Immature natural killer cell (primary cell): Measurements from ENCODE around the gene ITPKC. TPM values are rescaled to one million over a fixed set of nuclear protein-coding genes. Genes with fewer than 3 reads are reported as not detected.

Experiments used
- DNase-seq, 3 donors: peaks; one replicate each; pipeline ENCODE4 v3.0.0; 2022; ENCODE audit warnings: mixed read lengths in 1 of 3
- H3K27ac Mint-ChIP-seq, 6 donors: one replicate each; pipeline ENCODE4 v1.8.0; 2020; ENCODE audit warnings: mixed read lengths in 6 of 6, mild to moderate bottlenecking in 5 of 6, inconsistent platforms in 4 of 6, moderate library complexity in 3 of 6
- H3K27me3 Mint-ChIP-seq, 3 donors: one replicate each; pipeline ENCODE4 v1.8.0; 2020 to 2021; ENCODE audit warnings: low read depth in 3 of 3, mild to moderate bottlenecking in 3 of 3, mixed read lengths in 3 of 3, moderate library complexity in 3 of 3, inconsistent platforms in 1 of 3
- H3K36me3 Mint-ChIP-seq, 3 donors: one replicate each; pipeline ENCODE4 v1.8.0; 2020; ENCODE audit warnings: mixed read lengths in 3 of 3, inconsistent platforms in 2 of 3, mild to moderate bottlenecking in 2 of 3
- H3K4me1 Mint-ChIP-seq, 2 donors: one replicate each; pipeline ENCODE4 v1.8.0; 2020; ENCODE audit warnings: inconsistent platforms in 2 of 2, mild to moderate bottlenecking in 2 of 2, mixed read lengths in 2 of 2, moderate library complexity in 1 of 2
- H3K4me3 Mint-ChIP-seq, 5 donors: one replicate each; pipeline ENCODE4 v1.8.0; 2020; ENCODE audit warnings: mild to moderate bottlenecking in 5 of 5, mixed read lengths in 5 of 5, inconsistent platforms in 3 of 5, moderate library complexity in 3 of 5
- H3K9me3 Mint-ChIP-seq, 6 donors: one replicate each; pipeline ENCODE4 v1.8.0; 2020; ENCODE audit warnings: mild to moderate bottlenecking in 6 of 6, mixed read lengths in 6 of 6, inconsistent platforms in 4 of 6, moderate library complexity in 3 of 6
- polyA plus RNA-seq, 3 donors: library from polyadenylated mRNA; unstranded; fragments of 300-500 nt; fragmentation: Illumina TruSeq; gene quantifications; one replicate each; pipeline ENCODE4 v1.2.3, GENCODE V29; 2021

Gene ITPKC
- 1 to 10 TPM; 3.8 to 8.1 (median 4.5) TPM for polyA plus RNA-seq

DNA sequence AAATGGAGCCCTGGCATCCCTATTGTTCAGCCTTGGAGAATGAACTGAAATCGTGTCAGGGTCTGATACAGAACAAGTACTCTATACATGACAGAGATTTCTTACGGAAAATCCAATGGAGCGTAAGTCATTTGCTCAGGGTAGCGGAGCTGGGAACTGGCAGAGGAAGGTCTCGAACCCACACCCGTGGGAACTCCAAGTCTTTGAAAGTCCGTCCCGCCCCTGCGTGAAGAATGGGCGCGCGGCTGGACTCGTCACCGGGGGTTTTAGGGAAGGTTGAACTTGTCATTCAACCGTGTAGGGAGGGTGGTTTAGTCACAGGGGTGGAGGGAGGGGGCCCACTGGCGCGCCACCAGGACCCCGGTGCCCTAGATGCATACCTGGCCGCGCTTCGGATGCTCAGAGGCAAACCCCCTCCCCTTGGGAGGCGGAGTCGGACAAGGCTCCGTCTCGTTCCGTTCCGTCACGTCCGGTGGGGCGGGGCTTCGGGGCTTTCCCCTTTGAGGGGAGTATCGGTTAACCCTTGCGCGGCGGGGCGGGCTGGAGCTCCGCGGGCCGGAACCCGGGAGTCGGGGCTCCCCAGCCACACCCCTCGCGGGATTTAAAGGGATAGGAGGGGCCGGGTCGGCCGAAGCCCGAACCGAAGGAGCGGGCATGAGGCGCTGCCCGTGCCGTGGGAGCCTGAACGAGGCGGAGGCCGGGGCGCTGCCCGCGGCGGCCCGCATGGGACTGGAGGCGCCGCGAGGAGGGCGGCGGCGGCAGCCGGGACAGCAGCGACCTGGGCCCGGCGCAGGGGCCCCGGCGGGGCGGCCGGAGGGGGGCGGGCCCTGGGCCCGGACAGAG is at the start of gene ITPKC, which contains the start of gene COQ8B:
Gene ITPKC (plus strand): TSS at position 631 of the 843 bp plus-strand sequence. CDS start 24 bp downstream, at position 655.
Gene COQ8B (minus strand): TSS at position 405 of the 843 bp plus-strand sequence. CDS start 2,254 bp downstream, outside the sequence.
- peak within 1 kb of the TSS; percentile 97 to 99 (median 98) for H3K27ac Mint-ChIP-seq
- H3K36me3 Mint-ChIP-seq, result peaks cover under 1 to 13% (median under 1%) of the 10 kb centered on the region in 3 donors
- peak; percentile 98 to 99 (median 98) for DNase-seq
- peaks cover 72 to 74% of the 10 kb centered on the region in 2 donors for H3K4me1 Mint-ChIP-seq
- H3K4me3 Mint-ChIP-seq, result peak within 1 kb of the TSS; percentile 86 to 93 (median 91)
- no peaks in the 10 kb centered on the region for H3K9me3 Mint-ChIP-seq
- H3K27me3 Mint-ChIP-seq, result peaks cover 10 to 24% (median 16%) of the 10 kb centered on the region in 3 donors

DNA sequence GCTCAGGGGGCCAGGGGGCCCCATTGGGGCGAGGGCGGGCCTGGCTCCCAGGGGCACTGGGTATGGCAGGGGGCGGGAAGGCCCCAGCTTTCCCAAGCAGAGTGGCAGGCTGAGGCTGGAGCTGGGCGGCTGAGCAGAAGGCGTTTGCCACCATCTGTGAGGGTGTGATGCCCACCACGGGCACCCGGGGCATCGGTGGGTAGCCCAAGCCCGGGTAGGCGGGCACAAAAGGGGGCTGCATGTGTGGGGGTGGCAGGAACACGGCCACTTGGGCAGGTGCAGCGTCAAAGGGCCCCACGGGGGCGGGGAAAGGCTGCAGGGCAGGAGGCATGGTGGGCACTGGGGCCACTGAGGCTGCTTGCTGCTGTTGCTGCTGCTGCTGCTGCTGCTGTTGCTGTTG is 49.3 kb upstream of the ITPKC start:
- Mint-ChIP-seq H3K4me3 (no peak overlapping the region), H3K27me3 (peaks cover 0 to 3% (median 3%) of the 10 kb centered on the region in 3 donors), H3K9me3 (peaks cover 0 to 2% (median 0%) of the 10 kb centered on the region in 6 donors), H3K36me3 (peaks cover 13 to 27% (median 13%) of the 10 kb centered on the region in 3 donors), H3K27ac (no peak overlapping the region), H3K4me1 (peaks cover 8 to 11% of the 10 kb centered on the region in 2 donors)
- no peak for DNase-seq

DNA sequence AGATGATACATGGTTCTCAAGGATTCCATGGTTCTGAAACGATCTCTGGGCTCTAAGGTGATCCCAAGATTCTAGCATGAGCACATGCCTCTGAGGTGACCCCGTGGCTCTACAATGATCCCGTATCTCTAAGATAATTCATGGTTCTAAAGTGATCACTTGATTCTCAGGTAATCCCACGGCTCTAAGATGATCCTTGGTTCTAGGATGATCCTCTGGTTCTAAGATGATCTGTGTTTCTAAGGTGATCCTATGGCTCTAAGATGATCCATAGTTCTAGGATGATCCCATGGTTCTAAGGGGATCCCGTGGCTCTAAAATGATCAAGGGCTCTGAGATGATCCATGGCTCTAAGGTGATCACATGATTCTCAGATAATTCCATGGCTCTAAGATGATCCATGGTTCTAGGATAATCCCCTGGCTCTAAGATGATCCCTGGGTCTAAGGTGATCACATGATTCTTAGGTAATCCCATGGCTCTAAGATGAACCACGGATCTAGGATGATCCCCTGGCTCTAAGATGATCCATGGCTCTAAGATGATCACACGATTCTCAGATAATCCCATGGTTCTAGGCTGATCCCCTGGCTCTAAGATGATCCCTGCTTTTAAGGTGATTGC is 47.8 kb upstream of the ITPKC start:
- Mint-ChIP-seq H3K4me1 (peaks cover 0 to 2% of the 10 kb centered on the region in 2 donors), H3K9me3 (peaks cover 0 to 2% (median 0%) of the 10 kb centered on the region in 6 donors), H3K27ac (no peak overlapping the region), H3K27me3 (peaks cover 0 to 2% (median 0%) of the 10 kb centered on the region in 3 donors), H3K36me3 (peaks cover 13 to 27% (median 13%) of the 10 kb centered on the region in 3 donors), H3K4me3 (no peak overlapping the region)
- DNase-seq, result no peak

DNA sequence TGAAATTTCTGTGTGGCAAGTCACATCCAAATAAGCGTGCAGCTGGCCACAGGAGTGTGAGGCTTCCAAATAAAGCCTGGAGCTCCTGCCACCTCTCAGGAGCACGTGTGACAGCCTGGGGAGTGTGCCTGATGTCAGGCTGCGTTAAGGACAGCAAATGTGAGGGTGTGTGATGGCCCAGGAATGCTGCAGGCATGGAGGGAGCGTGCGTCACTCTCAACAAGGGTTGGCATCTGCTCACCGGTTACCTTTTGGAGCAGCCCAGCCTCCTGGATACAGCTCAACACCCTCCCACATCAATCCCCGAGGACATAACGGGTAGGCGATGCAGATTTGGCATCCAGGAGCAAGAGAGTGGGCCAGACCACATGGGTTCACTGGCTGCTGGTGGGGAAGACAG is 45.5 kb upstream of the ITPKC start:
- DNase-seq, result no peak
- H3K4me1 Mint-ChIP-seq, result peaks cover 0 to 4% of the 10 kb centered on the region in 2 donors
- H3K36me3 Mint-ChIP-seq, result peaks cover 13 to 30% (median 13%) of the 10 kb centered on the region in 3 donors
- peaks cover 0 to 2% (median 1%) of the 10 kb centered on the region in 3 donors for H3K27me3 Mint-ChIP-seq
- no peak overlapping the region for H3K4me3 Mint-ChIP-seq
- H3K9me3 Mint-ChIP-seq, result peaks cover 0 to 2% (median 0%) of the 10 kb centered on the region in 6 donors
- H3K27ac Mint-ChIP-seq, result peak overlapping the region in 1 of 6 donors; percentile 5

DNA sequence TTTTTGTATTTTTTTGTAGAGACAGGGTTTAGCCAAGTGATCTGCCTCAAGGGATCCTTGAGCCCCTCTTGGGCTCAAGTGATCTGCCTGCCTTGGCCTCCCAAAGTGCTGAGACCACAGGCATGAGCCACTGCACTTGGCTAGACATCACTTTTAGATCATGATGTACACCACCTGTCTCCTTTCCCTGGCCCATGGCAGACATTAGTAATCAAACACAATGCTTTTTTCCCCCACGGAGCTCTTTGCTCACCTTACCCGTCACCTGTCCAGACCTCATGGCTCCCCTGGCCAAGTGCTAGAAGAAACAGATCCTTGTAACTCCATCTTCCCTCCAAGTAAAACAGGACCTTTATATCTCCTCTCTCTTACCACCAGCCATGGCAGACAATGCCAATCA is 44.9 kb upstream of the ITPKC start:
- no peak overlapping the region for H3K27ac Mint-ChIP-seq
- H3K4me1 Mint-ChIP-seq, result peaks cover 0 to 4% of the 10 kb centered on the region in 2 donors
- H3K27me3 Mint-ChIP-seq, result peaks cover 0 to 1% (median under 1%) of the 10 kb centered on the region in 3 donors
- no peak for DNase-seq
- H3K9me3 Mint-ChIP-seq, result peaks cover 0 to 2% (median 0%) of the 10 kb centered on the region in 6 donors
- peaks cover 13 to 30% (median 13%) of the 10 kb centered on the region in 3 donors for H3K36me3 Mint-ChIP-seq
- H3K4me3 Mint-ChIP-seq, result no peak overlapping the region

DNA sequence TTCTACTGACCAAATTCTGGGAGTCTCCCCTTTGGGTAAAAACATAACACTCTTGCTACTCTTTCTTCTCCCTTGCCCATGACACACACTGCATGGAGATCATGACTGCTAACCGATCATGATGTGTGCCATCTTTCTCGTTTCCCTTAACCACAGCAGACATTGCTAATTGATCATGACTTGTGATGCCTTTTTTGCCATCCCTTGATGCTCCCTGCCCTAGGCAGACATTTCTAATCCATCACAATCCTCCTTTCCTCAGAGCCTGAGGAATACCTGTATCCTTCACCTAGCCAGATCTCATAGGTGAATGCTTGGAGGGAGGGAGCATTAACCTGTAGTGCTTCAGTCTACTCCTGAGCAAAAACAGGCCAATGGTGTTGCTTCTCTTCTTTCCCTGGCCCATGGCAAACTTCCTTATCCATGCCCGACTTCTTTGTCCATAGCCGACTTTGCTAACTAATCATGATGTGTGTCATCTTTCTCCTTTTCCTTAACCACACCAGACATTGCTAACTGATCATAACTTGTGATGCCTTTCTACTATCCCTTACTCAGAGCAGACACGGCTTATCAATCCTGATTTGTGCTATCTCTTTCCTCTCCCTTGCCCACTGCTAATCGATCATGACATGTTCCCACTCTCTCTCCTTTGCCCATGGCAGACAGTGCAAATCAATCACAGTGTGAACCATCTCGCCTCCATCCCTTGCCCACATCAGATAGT is 44.2 kb upstream of the ITPKC start:
- no peak overlapping the region for H3K27ac Mint-ChIP-seq
- no peak for DNase-seq
- H3K4me3 Mint-ChIP-seq, result no peak overlapping the region
- peaks cover 0 to 2% (median 0%) of the 10 kb centered on the region in 6 donors for H3K9me3 Mint-ChIP-seq
- H3K4me1 Mint-ChIP-seq, result peaks cover 0 to 4% of the 10 kb centered on the region in 2 donors
- peaks cover 0 to 1% (median 0%) of the 10 kb centered on the region in 3 donors for H3K27me3 Mint-ChIP-seq
- H3K36me3 Mint-ChIP-seq, result peaks cover 13 to 33% (median 16%) of the 10 kb centered on the region in 3 donors

DNA sequence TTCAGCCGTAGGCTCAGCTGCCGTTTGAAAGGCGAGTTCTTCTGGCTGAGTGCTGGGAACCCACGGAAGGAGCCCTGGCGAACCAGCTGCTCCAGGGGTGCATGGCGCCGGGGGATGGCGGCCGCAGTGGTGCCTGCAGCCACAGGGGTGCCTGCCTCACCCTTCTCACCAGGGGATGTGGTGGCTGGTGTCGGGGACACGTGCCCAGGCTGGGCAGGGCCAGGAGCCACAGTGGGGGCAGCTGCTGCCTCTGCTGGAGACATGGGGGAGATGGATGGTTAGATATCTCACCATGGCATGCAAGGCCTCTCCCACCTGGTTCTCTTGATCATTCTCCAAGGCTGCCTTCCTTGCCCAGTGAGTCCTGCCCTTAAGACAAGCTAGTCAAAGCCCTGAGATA is 43.5 kb upstream of the ITPKC start:
- peak; percentile 75 to 84 (median 75) for DNase-seq
- no peak overlapping the region for H3K4me3 Mint-ChIP-seq
- H3K27me3 Mint-ChIP-seq, result peaks cover 0 to 1% (median 0%) of the 10 kb centered on the region in 3 donors
- peaks cover 0 to 2% (median 0%) of the 10 kb centered on the region in 6 donors for H3K9me3 Mint-ChIP-seq
- H3K27ac Mint-ChIP-seq, result no peak overlapping the region
- peaks cover 0 to 4% of the 10 kb centered on the region in 2 donors for H3K4me1 Mint-ChIP-seq
- H3K36me3 Mint-ChIP-seq, result peaks cover 13 to 35% (median 19%) of the 10 kb centered on the region in 3 donors

DNA sequence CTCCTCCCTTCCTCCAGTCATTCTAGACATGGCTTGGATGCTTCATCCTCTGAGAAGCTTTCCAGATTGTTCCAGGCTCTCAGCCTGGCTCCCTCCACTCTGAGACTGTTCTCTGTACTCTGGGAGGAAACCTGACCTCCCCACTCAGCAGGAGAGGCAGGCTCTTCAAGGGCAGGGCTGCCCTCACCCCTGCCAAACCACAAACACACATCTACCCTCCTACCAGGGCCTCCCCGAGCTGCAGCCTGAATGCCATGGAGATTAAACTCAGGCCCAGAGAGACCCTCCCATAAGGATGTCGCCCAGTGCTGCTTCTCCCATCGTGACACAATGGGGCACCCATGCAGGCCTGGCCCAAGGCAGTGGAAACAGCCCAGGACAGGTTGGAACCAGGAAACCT is 42.6 kb upstream of the ITPKC start:
- H3K36me3 Mint-ChIP-seq, result peaks cover 8 to 30% (median 18%) of the 10 kb centered on the region in 3 donors
- DNase-seq, result peak in 2 of 3 donors; percentile 15 to 36
- H3K27ac Mint-ChIP-seq, result no peak overlapping the region
- peaks cover 0 to 4% of the 10 kb centered on the region in 2 donors for H3K4me1 Mint-ChIP-seq
- H3K27me3 Mint-ChIP-seq, result peaks cover 0 to 1% (median 0%) of the 10 kb centered on the region in 3 donors
- no peak overlapping the region for H3K4me3 Mint-ChIP-seq
- peaks cover 0 to 2% (median 0%) of the 10 kb centered on the region in 6 donors for H3K9me3 Mint-ChIP-seq

DNA sequence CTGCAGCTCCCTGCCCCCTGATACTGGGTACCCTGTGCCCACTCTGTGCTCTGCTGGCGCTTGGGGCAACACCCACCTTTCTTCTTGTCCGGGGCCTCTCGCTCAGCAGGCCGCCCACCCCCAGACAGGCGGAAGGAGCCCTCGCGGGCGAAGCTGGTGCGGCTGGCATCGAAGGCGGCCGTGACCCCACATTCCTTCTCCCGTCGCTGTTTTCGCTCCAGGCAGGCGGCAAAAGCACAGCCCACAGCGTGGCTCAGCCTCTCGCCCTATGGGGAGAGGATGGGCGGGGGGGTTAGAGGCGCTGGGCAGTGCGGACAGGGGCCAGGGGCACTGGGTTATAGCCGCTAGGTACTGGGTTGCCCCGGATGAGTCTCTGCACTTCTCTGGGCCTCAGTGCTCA is 39.8 kb upstream of the ITPKC start:
- H3K27ac Mint-ChIP-seq, result no peak overlapping the region
- H3K4me3 Mint-ChIP-seq, result no peak overlapping the region
- peaks cover 0 to 16% (median 16%) of the 10 kb centered on the region in 3 donors for H3K36me3 Mint-ChIP-seq
- H3K9me3 Mint-ChIP-seq, result no peaks in the 10 kb centered on the region
- DNase-seq, result no peak
- H3K27me3 Mint-ChIP-seq, result peaks cover 0 to 1% (median 0%) of the 10 kb centered on the region in 3 donors
- peaks cover 0 to 1% of the 10 kb centered on the region in 2 donors for H3K4me1 Mint-ChIP-seq

DNA sequence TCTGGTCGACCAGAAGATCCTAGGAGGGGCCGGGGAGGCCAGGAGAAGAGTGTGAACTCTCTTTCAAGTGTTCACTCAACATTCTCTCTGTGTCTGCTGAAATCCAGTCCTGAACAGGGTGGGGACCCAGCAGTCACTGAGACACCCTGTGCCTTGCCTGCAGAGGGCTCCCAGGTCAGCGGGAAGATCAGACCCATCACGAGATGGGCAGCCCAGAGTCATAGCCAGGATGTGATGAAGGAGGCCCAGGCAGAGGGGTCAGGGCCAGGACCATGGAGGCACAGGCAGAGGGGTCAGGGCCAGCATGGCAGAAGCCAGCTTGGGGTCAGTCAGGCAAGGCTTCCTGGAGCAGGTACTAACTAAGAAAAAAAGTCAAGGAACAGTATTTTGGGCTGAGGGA is 35.9 kb upstream of the ITPKC start:
- no peak for DNase-seq
- peaks cover 0 to 3% (median 2%) of the 10 kb centered on the region in 3 donors for H3K27me3 Mint-ChIP-seq
- no peaks in the 10 kb centered on the region for H3K9me3 Mint-ChIP-seq
- no peak overlapping the region for H3K4me3 Mint-ChIP-seq
- H3K4me1 Mint-ChIP-seq, result peaks cover 0 to 5% of the 10 kb centered on the region in 2 donors
- H3K36me3 Mint-ChIP-seq, result peaks cover 4 to 23% (median 21%) of the 10 kb centered on the region in 3 donors
- no peak overlapping the region for H3K27ac Mint-ChIP-seq

DNA sequence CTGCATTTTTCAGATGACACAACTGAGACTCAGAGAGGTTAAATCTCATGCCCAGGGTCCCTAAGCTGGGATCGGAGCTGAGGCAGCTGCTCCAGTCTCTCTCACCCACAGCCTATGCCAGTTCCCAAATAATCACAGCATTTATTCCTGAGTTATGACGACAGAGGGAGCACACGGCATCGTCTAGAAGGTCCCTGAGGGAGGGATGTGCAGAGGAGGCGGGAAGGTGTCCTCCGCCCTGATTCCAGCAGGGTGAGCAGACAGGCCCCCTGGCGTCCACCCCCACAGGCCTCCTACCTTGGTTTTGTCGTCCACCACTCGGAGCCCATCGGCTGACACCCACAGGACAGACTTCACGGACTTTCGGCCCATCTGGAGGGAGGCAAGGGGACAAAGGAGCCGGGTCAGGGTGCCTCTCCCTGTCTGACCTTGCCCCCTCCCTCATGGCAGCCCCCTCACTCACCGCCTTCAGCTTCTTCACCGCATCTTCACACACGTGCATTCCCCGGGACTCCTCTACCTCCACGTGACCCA is 34.4 kb upstream of the ITPKC start:
- H3K9me3 Mint-ChIP-seq, result no peaks in the 10 kb centered on the region
- H3K36me3 Mint-ChIP-seq, result peaks cover 4 to 21% (median 20%) of the 10 kb centered on the region in 3 donors
- no peak overlapping the region for H3K27ac Mint-ChIP-seq
- DNase-seq, result no peak
- peaks cover 0 to 3% (median 2%) of the 10 kb centered on the region in 3 donors for H3K27me3 Mint-ChIP-seq
- H3K4me1 Mint-ChIP-seq, result peaks cover 0 to 8% of the 10 kb centered on the region in 2 donors
- no peak overlapping the region for H3K4me3 Mint-ChIP-seq

DNA sequence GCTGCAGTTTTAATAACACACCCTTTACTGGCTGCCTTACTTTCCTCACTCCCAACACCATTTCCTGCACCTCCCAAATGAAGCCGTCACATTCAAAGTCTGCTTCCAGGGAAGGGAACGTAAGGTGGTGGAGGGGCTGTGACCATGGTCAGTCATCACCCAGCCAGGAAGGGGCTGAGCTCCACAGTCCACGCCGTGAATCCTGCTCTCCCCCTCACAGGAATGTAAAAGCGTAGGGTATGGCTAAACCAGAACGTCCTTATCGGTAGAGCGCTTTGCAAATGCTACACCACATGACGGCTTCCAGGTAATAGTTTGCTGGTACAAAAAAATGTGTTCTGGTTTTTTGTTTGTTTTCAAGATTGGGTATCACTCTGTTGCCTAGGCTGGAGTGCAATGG is 33.5 kb upstream of the ITPKC start:
- Mint-ChIP-seq H3K4me3 (no peak overlapping the region), H3K4me1 (peaks cover 0 to 8% of the 10 kb centered on the region in 2 donors), H3K36me3 (peaks cover 4 to 16% (median 15%) of the 10 kb centered on the region in 3 donors), H3K9me3 (no peaks in the 10 kb centered on the region), H3K27ac (peak overlapping the region in 1 of 6 donors; percentile 46), H3K27me3 (peaks cover 0 to 3% (median 2%) of the 10 kb centered on the region in 3 donors)
- no peak for DNase-seq

DNA sequence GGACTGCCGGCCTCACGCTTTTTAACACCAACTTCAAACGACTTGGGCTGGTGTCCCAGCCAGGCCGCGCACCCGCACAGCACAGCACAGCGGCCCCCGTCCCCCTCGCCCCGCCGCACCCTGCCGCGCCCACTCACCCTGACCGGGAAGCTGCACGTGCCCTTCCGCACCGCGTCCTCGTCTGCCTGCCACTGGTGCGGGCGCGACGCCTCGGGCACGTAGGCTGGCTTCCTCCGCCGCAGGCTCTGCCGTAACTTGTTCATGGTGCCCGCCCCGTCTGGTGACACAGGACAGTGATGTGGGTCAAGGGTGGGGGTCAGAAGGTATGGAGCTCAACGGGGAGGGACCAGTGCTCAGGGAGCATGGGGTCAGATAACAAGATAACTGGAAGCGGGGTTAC is 32.6 kb upstream of the ITPKC start:
- H3K9me3 Mint-ChIP-seq, result no peaks in the 10 kb centered on the region
- H3K4me3 Mint-ChIP-seq, result no peak overlapping the region
- no peak overlapping the region for H3K27ac Mint-ChIP-seq
- H3K27me3 Mint-ChIP-seq, result peaks cover 0 to 3% (median 2%) of the 10 kb centered on the region in 3 donors
- H3K4me1 Mint-ChIP-seq, result peaks cover 0 to 8% of the 10 kb centered on the region in 2 donors
- no peak for DNase-seq
- peaks cover 4 to 13% (median 13%) of the 10 kb centered on the region in 3 donors for H3K36me3 Mint-ChIP-seq
